Neural progenitor cell (in vitro differentiated cells): ENCODE results near the gene ATP6V1D. TPM values are rescaled to one million over a fixed set of nuclear protein-coding genes. Genes with fewer than 3 reads are reported as not detected.
A peak's percentile ranks its signal among the peaks of the same experiment; 100 is the strongest.
"Not testable (repeated sequence)": the region's sequence is repeated elsewhere in the genome, so short reads cannot be mapped to it uniquely, and the experiment has no call there.

Experiments used
- DNase-seq: peaks from one replicate; pipeline ENCODE4 v3.0.0-alpha.2; 2016; ENCODE audit warnings: low spot score
- H2AFZ ChIP-seq: fragments of 200-600 bp; sonication (generic); replicated peaks from 2 replicates; pipeline ENCODE4 v1.6.1; 2016; ENCODE audit warnings: antibody characterized with exemption
- H3F3A ChIP-seq: fragments of 200-600 bp; sonication (generic); 2 replicates; pipeline ENCODE4 v1.6.1; 2016; ENCODE audit warnings: antibody characterized with exemption, low read depth
- H3K27ac ChIP-seq: fragments of 200-600 bp; sonication (generic); 2 replicates; pipeline ENCODE4 v1.5.1; 2016; ENCODE audit warnings: mild to moderate bottlenecking
- H3K27me3 ChIP-seq: fragments of 200-600 bp; sonication (generic); 2 replicates; pipeline ENCODE4 v1.6.1; 2016; ENCODE audit warnings: mild to moderate bottlenecking, moderate library complexity
- H3K36me3 ChIP-seq: fragments of 200-600 bp; sonication (generic); 2 replicates; pipeline ENCODE4 v1.5.1; 2016
- H3K4me1 ChIP-seq: fragments of 200-600 bp; sonication (generic); 2 replicates; pipeline ENCODE4 v1.6.1; 2016; ENCODE audit warnings: mixed run types
- H3K4me2 ChIP-seq: fragments of 200-600 bp; sonication (generic); 2 replicates; pipeline ENCODE4 v1.6.1; 2016
- H3K4me3 ChIP-seq: fragments of 200-600 bp; sonication (generic); 2 replicates; pipeline ENCODE4 v1.5.1; 2016
- H3K79me2 ChIP-seq: fragments of 200-600 bp; sonication (generic); 2 replicates; pipeline ENCODE4 v1.6.1; 2016; ENCODE audit warnings: low read depth
- H3K9ac ChIP-seq: fragments of 200-600 bp; sonication (generic); 2 replicates; pipeline ENCODE4 v1.6.1; 2016
- H3K9me3 ChIP-seq: fragments of 200-600 bp; sonication (generic); 2 replicates; pipeline ENCODE4 v1.5.1; 2016; ENCODE audit warnings: low read depth
- H4K20me1 ChIP-seq: fragments of 200-600 bp; sonication (generic); 2 replicates; pipeline ENCODE4 v1.6.1; 2016; ENCODE audit warnings: low read depth
- H3K27ac Mint-ChIP-seq: 3 replicates; pipeline ENCODE4 v1.8.0; 2021; ENCODE audit warnings: mixed read lengths
- H3K27me3 Mint-ChIP-seq: 2 replicates; pipeline ENCODE4 v1.8.0; 2022; ENCODE audit warnings: low read depth, mild to moderate bottlenecking, inconsistent platforms, moderate library complexity, mixed read lengths; ENCODE audit not compliant: insufficient read depth
- H3K36me3 Mint-ChIP-seq: 3 replicates; pipeline ENCODE4 v1.8.0; 2021; ENCODE audit warnings: mixed read lengths
- H3K4me1 Mint-ChIP-seq: 3 replicates; pipeline ENCODE4 v1.8.0; 2021; ENCODE audit warnings: mixed read lengths
- H3K4me3 Mint-ChIP-seq: 3 replicates; pipeline ENCODE4 v1.8.0; 2021; ENCODE audit warnings: mild to moderate bottlenecking, moderate library complexity, mixed read lengths
- H3K9me3 Mint-ChIP-seq: 3 replicates; pipeline ENCODE4 v1.8.0; 2020; ENCODE audit warnings: mixed read lengths
- CTCF ChIP-seq: fragments of 200-600 bp; sonication (generic); IDR thresholded peaks from 2 replicates; pipeline ENCODE4 v1.5.1; 2017; ENCODE audit warnings: antibody characterized with exemption, mild to moderate bottlenecking
- EZH2 ChIP-seq: fragments of 200-600 bp; sonication (generic); IDR thresholded peaks from 2 replicates; pipeline ENCODE4 v1.6.1; 2017; ENCODE audit warnings: antibody characterized with exemption, mild to moderate bottlenecking, moderate library complexity
- EZH2phosphoT487 ChIP-seq: fragments of 200-600 bp; sonication (generic); IDR thresholded peaks from 2 replicates; pipeline ENCODE4 v1.6.1; 2017; ENCODE audit warnings: antibody characterized with exemption
- total RNA-seq: library from RNA; depleted of rRNA; stranded (reverse); fragments of >200 nt; gene quantifications from 2 replicates; pipeline ENCODE4 v1.2.3, GENCODE V29; 2015; ENCODE audit warnings: low replicate concordance

Gene ATP6V1D
- total RNA-seq, 1 donor from 2014 or later = 79.9 TPM

GRCh38 chr14:67343601-67344230 is 15.9 kb downstream of the ATP6V1D start:
- peaks cover 32% of the 10 kb centered on the region for H3K36me3 Mint-ChIP-seq

GRCh38 chr14:67341231-67341630 is 18.4 kb downstream of the ATP6V1D start:
- not testable (repeated sequence) for H3K4me1 ChIP-seq, H3K4me3 Mint-ChIP-seq, H2AFZ ChIP-seq, DNase-seq, H3F3A ChIP-seq, H3K4me2 ChIP-seq, H3K79me2 ChIP-seq, H3K27me3 ChIP-seq, H3K4me1 Mint-ChIP-seq, H3K27ac ChIP-seq, H3K9me3 Mint-ChIP-seq, H3K9ac ChIP-seq, H3K27ac Mint-ChIP-seq, H3K9me3 ChIP-seq, H3K27me3 Mint-ChIP-seq, H4K20me1 ChIP-seq, H3K4me3 ChIP-seq
- H3K36me3 ChIP-seq = peaks cover 15% of the 10 kb centered on the region
- peaks cover 32% of the 10 kb centered on the region for H3K36me3 Mint-ChIP-seq

More at GRCh38 chr14:67343601-67344230, 15.9 kb downstream of the ATP6V1D start:
- H3K4me1 ChIP-seq = no peaks in the 10 kb centered on the region
- H3K9me3 Mint-ChIP-seq = peaks cover 2% of the 10 kb centered on the region
- H3K4me3 Mint-ChIP-seq = no peak overlapping the region
- no peaks in the 10 kb centered on the region for H3K79me2 ChIP-seq
- no peak overlapping the region for H3K4me3 ChIP-seq
- no peaks in the 10 kb centered on the region for H4K20me1 ChIP-seq
- no peaks in the 10 kb centered on the region for H3K9me3 ChIP-seq
- H3K27ac Mint-ChIP-seq = no peak overlapping the region
- H3K4me2 ChIP-seq = no peak overlapping the region
- no peak for DNase-seq
- no peak overlapping the region for H2AFZ ChIP-seq
- no peaks in the 10 kb centered on the region for H3F3A ChIP-seq
- H3K9ac ChIP-seq = no peak overlapping the region
- TF ChIP-seq EZH2phosphoT487 (no peak), EZH2 (no peak), CTCF (no peak)
- no peak overlapping the region for H3K27ac ChIP-seq
- H3K4me1 Mint-ChIP-seq = no peaks in the 10 kb centered on the region
- no peaks in the 10 kb centered on the region for H3K27me3 ChIP-seq
- no peaks in the 10 kb centered on the region for H3K27me3 Mint-ChIP-seq
- H3K36me3 ChIP-seq = peaks cover 15% of the 10 kb centered on the region

GRCh38 chr14:67335781-67336180 is 23.8 kb downstream of the ATP6V1D start:
- peak; percentile 65 for DNase-seq
- Mint-ChIP-seq H3K27me3 (peaks cover 4% of the 10 kb centered on the region), H3K9me3 (peaks cover 2% of the 10 kb centered on the region), H3K4me1 (no peaks in the 10 kb centered on the region), H3K36me3 (peaks cover 22% of the 10 kb centered on the region), H3K27ac (no peak overlapping the region), H3K4me3 (no peak overlapping the region)
- no peak overlapping the region for H3K9ac ChIP-seq
- no peaks in the 10 kb centered on the region for H3K9me3 ChIP-seq
- no peak overlapping the region for H3K27ac ChIP-seq
- peaks cover 20% of the 10 kb centered on the region for H3K36me3 ChIP-seq
- H3K4me2 ChIP-seq = no peak overlapping the region
- H3K79me2 ChIP-seq = no peaks in the 10 kb centered on the region
- H3F3A ChIP-seq = no peaks in the 10 kb centered on the region
- H3K4me3 ChIP-seq = no peak overlapping the region
- no peaks in the 10 kb centered on the region for H4K20me1 ChIP-seq
- H3K4me1 ChIP-seq = no peaks in the 10 kb centered on the region
- no peaks in the 10 kb centered on the region for H3K27me3 ChIP-seq
- TF ChIP-seq EZH2phosphoT487 = no peak
- TF ChIP-seq CTCF = peak; percentile 67
- H2AFZ ChIP-seq = no peak overlapping the region

- TF ChIP-seq CTCF (no peak), EZH2phosphoT487 (no peak), EZH2 (no peak)
- H3K9me3 Mint-ChIP-seq = no peaks in the 10 kb centered on the region
- H3K4me3 Mint-ChIP-seq = no peak overlapping the region
- no peak for DNase-seq
- H3K36me3 Mint-ChIP-seq = peaks cover 26% of the 10 kb centered on the region
- Histone ChIP-seq H2AFZ (no peak overlapping the region), H3K36me3 (peaks cover 15% of the 10 kb centered on the region), H3K27me3 (no peaks in the 10 kb centered on the region), H3K27ac (no peak overlapping the region), H3F3A (no peaks in the 10 kb centered on the region), H3K79me2 (no peaks in the 10 kb centered on the region), H3K4me1 (no peaks in the 10 kb centered on the region), H4K20me1 (no peaks in the 10 kb centered on the region), H3K9me3 (no peaks in the 10 kb centered on the region), H3K9ac (no peak overlapping the region), H3K4me3 (no peak overlapping the region), H3K4me2 (no peak overlapping the region)
- peaks cover 4% of the 10 kb centered on the region for H3K27me3 Mint-ChIP-seq
- no peaks in the 10 kb centered on the region for H3K4me1 Mint-ChIP-seq
- H3K27ac Mint-ChIP-seq = no peak overlapping the region
Observed at GRCh38 chr14:67332468-67332867, 27.1 kb downstream of the ATP6V1D start.
